Prostate gland (tissue), 2 donors: ENCODE measurements around the gene FARS2. TPM values are rescaled to one million over a fixed set of nuclear protein-coding genes. Genes with fewer than 3 reads are reported as not detected.

ENCODE experiments used
- DNase-seq: peaks from one replicate; pipeline ENCODE4 v3.0.0-alpha.2; 2019; ENCODE audit warnings: low spot score
- H3K27ac ChIP-seq, 2 donors: fragments of 200-600 bp; sonication (generic); 2 replicates each; pipeline ENCODE4 v1.5.1; 2017 to 2019
- H3K27me3 ChIP-seq: fragments of 200-600 bp; sonication (generic); replicated peaks from 2 replicates; pipeline ENCODE4 v1.5.1; 2019; ENCODE audit not compliant: insufficient read depth
- H3K36me3 ChIP-seq, 2 donors: fragments of 200-600 bp; sonication (generic); 1 replicate in 1 of 2; 2 replicates in 1 of 2; pipeline versions ENCODE4 v1.5.1 to v1.8.1; 2017 to 2019
- H3K4me1 ChIP-seq: fragments of 200-600 bp; sonication (generic); replicated peaks from 2 replicates; pipeline ENCODE4 v1.5.1; 2019
- H3K4me3 ChIP-seq, 2 donors: fragments of 200-600 bp; sonication (generic); 2 replicates each; pipeline ENCODE4 v1.5.1; 2017 to 2019
- H3K9me3 ChIP-seq: fragments of 200-600 bp; sonication (generic); 2 replicates; pipeline ENCODE4 v1.5.1; 2017
- POLR2A ChIP-seq: fragments of 450-650 bp; IDR thresholded peaks from one replicate; pipeline ENCODE4 v1.6.1; 2016; ENCODE audit warnings: antibody characterized with exemption, mild to moderate bottlenecking
- POLR2AphosphoS5 ChIP-seq: sonication (generic); formaldehyde crosslinking; IDR thresholded peaks from one replicate; pipeline ENCODE4 v1.6.1; 2017; ENCODE audit warnings: antibody characterized with exemption
- WGBS: methylation state at CpG from one replicate; pipeline ENCODE4 v1.1.5; 2018; 5-methylcytosine and 5-hydroxymethylcytosine counted together
- intact Hi-C: fragments of 100-400 bp; cut with DNase I; formaldehyde crosslinking; loops from one replicate; pipeline ENCODE4 v1.14.2; 2022
- total RNA-seq, 2 donors: library from RNA; depleted of rRNA; stranded (reverse); fragments of >200 nt; gene quantifications; one replicate each; pipeline ENCODE4 v1.1.0, GENCODE V29; 2016
- TF ChIP-seq, protein P1 (sequence below), 4 experiments: fragments of 200-600 bp in 2 of 4; fragments of 450-650 bp in 2 of 4; sonication (generic) in 2 of 4; IDR thresholded peaks; 1 replicate in 3 of 4; 2 replicates in 1 of 4; pipeline ENCODE4 v1.5.1; 2016 to 2019; ENCODE audit warnings: antibody characterized with exemption in 4 of 4, mild to moderate bottlenecking in 2 of 4, moderate library complexity in 2 of 4

Gene FARS2
- total RNA-seq, 2 donors from 2014 or later, result 11.6 to 19.5 TPM

DNA sequence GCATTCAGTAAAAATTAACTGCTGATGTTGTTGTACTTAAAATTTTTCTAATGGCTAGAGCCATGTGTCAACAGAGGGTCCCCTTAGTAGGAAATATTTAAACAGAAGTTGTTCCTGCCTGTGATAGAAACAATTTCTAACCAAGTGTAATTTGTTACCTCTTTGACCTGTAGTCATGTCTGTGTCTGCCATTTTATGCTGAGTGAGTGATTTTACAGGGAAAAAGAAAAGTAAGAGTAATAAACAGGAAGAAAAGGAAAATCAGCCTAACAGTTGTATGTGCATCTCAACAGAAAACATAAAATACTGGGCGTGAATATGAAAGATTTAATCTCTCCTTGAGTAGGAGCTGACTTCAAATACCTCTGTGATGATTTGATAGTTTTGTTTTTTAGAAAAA is 172.0 kb downstream of the FARS2 start:
- intact Hi-C loops, result no loop called here
- no peaks in the 10 kb centered on the region for H3K9me3 ChIP-seq
- no peaks in the 10 kb centered on the region for H3K4me1 ChIP-seq
- no peak for DNase-seq
- TF ChIP-seq POLR2AphosphoS5, result no peak
- TF ChIP-seq POLR2A, result no peak
- TF ChIP-seq, protein P1, sequence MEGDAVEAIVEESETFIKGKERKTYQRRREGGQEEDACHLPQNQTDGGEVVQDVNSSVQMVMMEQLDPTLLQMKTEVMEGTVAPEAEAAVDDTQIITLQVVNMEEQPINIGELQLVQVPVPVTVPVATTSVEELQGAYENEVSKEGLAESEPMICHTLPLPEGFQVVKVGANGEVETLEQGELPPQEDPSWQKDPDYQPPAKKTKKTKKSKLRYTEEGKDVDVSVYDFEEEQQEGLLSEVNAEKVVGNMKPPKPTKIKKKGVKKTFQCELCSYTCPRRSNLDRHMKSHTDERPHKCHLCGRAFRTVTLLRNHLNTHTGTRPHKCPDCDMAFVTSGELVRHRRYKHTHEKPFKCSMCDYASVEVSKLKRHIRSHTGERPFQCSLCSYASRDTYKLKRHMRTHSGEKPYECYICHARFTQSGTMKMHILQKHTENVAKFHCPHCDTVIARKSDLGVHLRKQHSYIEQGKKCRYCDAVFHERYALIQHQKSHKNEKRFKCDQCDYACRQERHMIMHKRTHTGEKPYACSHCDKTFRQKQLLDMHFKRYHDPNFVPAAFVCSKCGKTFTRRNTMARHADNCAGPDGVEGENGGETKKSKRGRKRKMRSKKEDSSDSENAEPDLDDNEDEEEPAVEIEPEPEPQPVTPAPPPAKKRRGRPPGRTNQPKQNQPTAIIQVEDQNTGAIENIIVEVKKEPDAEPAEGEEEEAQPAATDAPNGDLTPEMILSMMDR (IDR thresholded peaks at IDR 0.05), result no peak
- no peak overlapping the region for H3K4me3 ChIP-seq
- no peak overlapping the region for H3K27ac ChIP-seq
- H3K27me3 ChIP-seq, result no peaks in the 10 kb centered on the region
- H3K36me3 ChIP-seq, result no peaks in the 10 kb centered on the region
- 90% methylated on average over 1 of the region's 1 CpG for WGBS

DNA sequence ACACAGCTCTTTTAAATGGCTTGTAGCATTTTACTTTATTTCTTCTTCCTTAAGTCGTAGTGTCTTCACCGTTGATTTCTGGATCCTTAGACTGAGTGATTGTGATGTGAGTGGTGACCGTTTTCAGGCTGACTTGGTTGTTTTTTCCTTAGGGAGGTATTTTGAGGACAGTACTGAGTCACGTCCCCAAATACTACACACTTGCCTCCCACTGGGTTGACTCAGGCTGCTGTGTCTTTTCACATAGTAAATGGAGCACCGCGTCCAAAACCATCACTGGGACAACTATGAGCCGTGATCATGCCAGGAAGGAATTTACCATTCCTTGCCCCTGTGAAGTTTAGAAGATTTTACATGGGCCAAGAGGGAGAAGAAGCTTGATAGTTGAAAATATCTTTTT is 174.1 kb downstream of the FARS2 start:
- no peak overlapping the region for H3K4me3 ChIP-seq
- TF ChIP-seq POLR2A, result no peak
- TF ChIP-seq POLR2AphosphoS5, result no peak

DNA sequence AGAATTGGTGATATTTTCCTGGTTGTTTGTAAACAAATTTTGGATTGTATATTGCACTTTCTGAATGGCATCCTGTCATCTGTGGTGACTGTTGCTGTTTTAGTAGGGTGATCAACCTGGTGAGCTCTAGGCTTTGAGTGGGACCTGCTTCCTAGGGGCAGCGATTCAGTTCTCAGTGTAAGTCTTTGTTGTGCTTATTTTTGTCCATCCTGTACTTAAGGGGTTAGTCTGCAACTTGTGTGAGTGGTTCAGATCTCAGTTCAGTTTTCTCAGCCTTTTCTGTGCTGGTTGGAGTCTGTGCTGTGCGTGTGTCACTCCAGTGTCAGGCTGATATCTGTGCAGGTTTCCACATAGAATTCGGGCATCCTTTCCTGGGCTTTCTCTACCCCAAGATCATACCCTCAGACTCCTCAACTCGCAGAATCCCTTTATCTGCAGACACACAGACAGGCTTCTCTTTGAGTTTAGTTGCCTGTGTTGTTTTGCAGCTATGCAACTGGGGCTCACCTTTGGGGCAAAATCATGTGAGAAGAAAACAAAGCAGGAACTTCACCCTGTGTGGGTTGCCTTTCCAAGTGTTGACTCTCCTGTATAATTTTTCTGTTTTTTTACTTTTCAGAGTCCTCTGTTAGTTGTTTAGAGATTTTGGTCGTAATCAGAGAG is 177.7 kb downstream of the FARS2 start:
- no peak for DNase-seq
- Histone ChIP-seq H3K4me1 (no peaks in the 10 kb centered on the region), H3K36me3 (no peaks in the 10 kb centered on the region), H3K4me3 (no peak overlapping the region), H3K27me3 (no peaks in the 10 kb centered on the region), H3K9me3 (no peaks in the 10 kb centered on the region), H3K27ac (no peak overlapping the region)
- 71% methylated on average over 5 of the region's 5 CpGs for WGBS
- TF ChIP-seq POLR2A (no peak), POLR2AphosphoS5 (no peak)
- TF ChIP-seq, protein P1 (IDR thresholded peaks at IDR 0.05), result no peak
- intact Hi-C loops, result no loop called here

More for the DNA sequence above, 174.1 kb downstream of the FARS2 start:
- intact Hi-C loops, result no loop called here
- H3K4me1 ChIP-seq, result no peaks in the 10 kb centered on the region
- DNase-seq, result no peak
- H3K36me3 ChIP-seq, result no peaks in the 10 kb centered on the region
- H3K27me3 ChIP-seq, result no peaks in the 10 kb centered on the region
- H3K9me3 ChIP-seq, result no peaks in the 10 kb centered on the region
- H3K27ac ChIP-seq, result no peak overlapping the region
- WGBS, result 80% methylated on average over 7 of the region's 7 CpGs

DNA sequence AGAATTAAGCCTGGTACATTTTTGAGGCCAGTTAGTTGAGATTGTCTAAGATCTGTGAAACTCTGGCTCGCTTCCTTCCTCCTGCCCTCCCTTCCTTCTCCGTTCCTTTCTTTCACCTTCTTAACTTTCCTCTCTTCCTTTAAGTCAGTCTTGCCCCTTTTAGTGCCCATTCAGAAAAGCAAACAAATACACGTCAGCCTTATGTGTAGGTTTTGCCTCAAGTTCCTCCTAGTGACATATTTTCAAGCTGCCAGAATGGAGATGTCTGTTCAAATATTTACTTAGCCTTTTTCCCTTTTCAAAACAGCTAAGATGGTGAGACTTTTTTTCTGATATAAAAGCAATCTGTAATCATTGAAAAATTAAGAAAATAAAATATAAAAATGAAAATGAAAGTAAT is 178.4 kb downstream of the FARS2 start:
- WGBS, result 44% methylated on average over 3 of the region's 3 CpGs
- Histone ChIP-seq H3K4me3 (no peak overlapping the region), H3K4me1 (no peaks in the 10 kb centered on the region), H3K27ac (no peak overlapping the region), H3K36me3 (no peaks in the 10 kb centered on the region), H3K9me3 (no peaks in the 10 kb centered on the region), H3K27me3 (no peaks in the 10 kb centered on the region)
- no peak for TF ChIP-seq POLR2A
- TF ChIP-seq, protein P1 (IDR thresholded peaks at IDR 0.05), result no peak
- no peak for TF ChIP-seq POLR2AphosphoS5
- intact Hi-C loops, result no loop called here
- DNase-seq, result no peak

DNA sequence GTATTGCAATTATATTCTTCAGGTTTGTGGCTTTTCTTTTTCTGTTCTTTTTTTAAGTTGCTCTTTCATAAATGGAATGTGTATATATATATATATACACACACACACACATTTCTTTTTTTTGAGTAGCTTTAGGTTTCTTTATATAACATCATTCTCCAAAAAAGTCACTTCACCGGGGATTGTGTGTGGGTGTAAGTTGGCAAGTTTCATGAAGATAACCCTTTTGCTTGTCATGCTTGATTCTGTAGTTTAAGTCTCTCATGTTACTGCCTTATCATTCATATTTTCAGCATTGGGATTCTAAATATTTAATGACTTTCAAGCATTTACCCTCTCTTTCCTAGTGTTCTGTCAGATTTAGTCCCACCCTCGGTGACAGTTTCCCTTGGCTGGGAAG is 181.0 kb downstream of the FARS2 start:
- Histone ChIP-seq H3K36me3 (no peaks in the 10 kb centered on the region), H3K9me3 (no peaks in the 10 kb centered on the region), H3K27me3 (no peaks in the 10 kb centered on the region), H3K4me1 (no peaks in the 10 kb centered on the region), H3K4me3 (no peak overlapping the region), H3K27ac (no peak overlapping the region)
- TF ChIP-seq POLR2AphosphoS5, result no peak
- TF ChIP-seq POLR2A, result no peak
- TF ChIP-seq, protein P1 (IDR thresholded peaks at IDR 0.05), result no peak
- no peak for DNase-seq
- intact Hi-C loops, result no loop called here
- WGBS, result 85% methylated on average over 2 of the region's 2 CpGs
